ENCODE data around the gene NAA50.

The NAA50 gene

DNA sequence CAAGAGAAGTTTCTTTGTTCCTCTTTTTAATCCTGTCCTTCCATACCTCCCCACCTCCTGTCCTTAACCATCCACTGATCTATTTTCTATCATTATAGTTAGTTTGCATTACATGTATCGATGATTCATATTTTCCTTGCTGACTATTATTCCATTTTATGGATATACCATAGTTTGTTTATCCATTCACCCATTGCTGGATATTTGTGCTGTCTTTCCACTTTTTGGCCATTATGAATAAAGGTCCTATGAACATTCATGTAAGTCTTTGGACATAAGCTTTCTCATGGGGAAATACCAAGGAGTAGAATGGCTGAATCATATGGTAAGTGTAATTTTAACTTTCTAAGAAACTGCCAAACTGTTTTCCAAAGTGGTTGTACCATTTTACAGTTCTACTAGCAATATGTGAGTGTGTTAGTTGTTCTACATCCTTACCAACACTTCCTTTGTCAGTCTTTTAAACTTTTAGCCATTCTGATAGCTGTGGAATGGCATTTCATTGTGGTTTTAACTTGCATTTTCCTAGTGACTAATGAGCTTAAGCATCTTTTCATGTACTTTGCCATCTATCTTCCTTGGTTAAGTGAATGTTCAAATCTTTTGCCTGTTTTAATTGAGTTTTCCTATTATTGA, 12.5 kb upstream of the NAA50 start:
- H3K4me1 ChIP-seq (ENCODE audit: insufficient read depth, low read length): no peaks in the 10 kb centered on the region; the same call in 1 of the 2 replicates
- no peak overlapping the region for H3K4me3 ChIP-seq (ENCODE audit: low read length)
- no peaks in the 10 kb centered on the region for H3K36me3 ChIP-seq (ENCODE audit: insufficient read depth, low read depth, low read length)
- H3K9me3 ChIP-seq (ENCODE audit: insufficient read depth, low read depth, low read length): no peaks in the 10 kb centered on the region; the same call in 1 of the 2 replicates
- H3K27me3 ChIP-seq (ENCODE audit: insufficient read depth, low read length): no peaks in the 10 kb centered on the region
- H3K27ac ChIP-seq (ENCODE audit: low read length): no peak overlapping the region
- H3K9ac ChIP-seq (ENCODE audit: low read depth, low read length): no peak overlapping the region

- H3K27me3 ChIP-seq (ENCODE audit: insufficient read depth, low read length): no peaks in the 10 kb centered on the region
- H3K9me3 ChIP-seq (ENCODE audit: insufficient read depth, low read depth, low read length): no peaks in the 10 kb centered on the region; the same call in 1 of the 2 replicates
- H3K9ac ChIP-seq (ENCODE audit: low read depth, low read length): no peak overlapping the region
- H3K27ac ChIP-seq (ENCODE audit: low read length): no peak overlapping the region
- peaks cover 9% of the 10 kb centered on the region for H3K4me1 ChIP-seq (ENCODE audit: insufficient read depth, low read length)
- no peak overlapping the region for H3K4me3 ChIP-seq (ENCODE audit: low read length)
- H3K36me3 ChIP-seq (ENCODE audit: insufficient read depth, low read depth, low read length): no peaks in the 10 kb centered on the region
Observed at GRCh38 chr3:113754494-113755159, 8.6 kb upstream of the NAA50 start.

DNA sequence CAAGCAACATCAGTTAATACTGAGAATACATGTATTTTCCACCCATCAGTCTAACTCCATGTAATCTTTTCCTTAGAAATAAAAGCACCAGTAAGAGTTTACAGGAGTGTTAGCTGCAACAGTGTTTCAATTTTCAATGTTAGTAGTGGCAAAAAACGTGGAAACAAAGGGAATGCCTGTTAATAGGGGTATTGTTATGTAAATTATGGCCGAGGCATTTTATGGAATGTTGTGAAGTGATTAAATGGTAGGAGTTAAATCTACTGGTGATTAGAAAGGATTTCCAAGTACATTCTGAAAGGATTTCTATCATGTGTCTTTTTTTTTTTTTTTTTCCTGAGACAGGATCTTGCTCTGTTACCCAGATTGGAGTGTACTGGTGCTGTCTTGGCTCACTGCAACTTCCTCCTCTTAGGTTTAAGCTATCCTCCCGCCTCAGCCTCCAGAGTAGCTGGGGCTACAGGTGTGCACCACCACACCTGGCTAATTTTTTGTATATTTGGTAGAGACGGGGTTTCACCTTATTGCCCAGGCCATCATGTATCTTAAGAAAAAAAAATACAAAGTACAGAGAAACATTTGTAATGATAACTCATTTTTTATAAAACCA, 7.4 kb upstream of the NAA50 start:
- Histone ChIP-seq H3K9me3 (ENCODE audit: insufficient read depth, low read depth, low read length) (no peaks in the 10 kb centered on the region; the same call in 1 of the 2 replicates), H3K36me3 (ENCODE audit: insufficient read depth, low read depth, low read length) (no peaks in the 10 kb centered on the region), H3K27ac (ENCODE audit: low read length) (peak overlapping the region; percentile 75), H3K9ac (ENCODE audit: low read depth, low read length) (peak overlapping the region; percentile 61; the same call in 1 of the 2 replicates), H3K4me3 (ENCODE audit: low read length) (peak overlapping the region; percentile 48), H3K27me3 (ENCODE audit: insufficient read depth, low read length) (no peaks in the 10 kb centered on the region), H3K4me1 (ENCODE audit: insufficient read depth, low read length) (peaks cover 9% of the 10 kb centered on the region)

DNA sequence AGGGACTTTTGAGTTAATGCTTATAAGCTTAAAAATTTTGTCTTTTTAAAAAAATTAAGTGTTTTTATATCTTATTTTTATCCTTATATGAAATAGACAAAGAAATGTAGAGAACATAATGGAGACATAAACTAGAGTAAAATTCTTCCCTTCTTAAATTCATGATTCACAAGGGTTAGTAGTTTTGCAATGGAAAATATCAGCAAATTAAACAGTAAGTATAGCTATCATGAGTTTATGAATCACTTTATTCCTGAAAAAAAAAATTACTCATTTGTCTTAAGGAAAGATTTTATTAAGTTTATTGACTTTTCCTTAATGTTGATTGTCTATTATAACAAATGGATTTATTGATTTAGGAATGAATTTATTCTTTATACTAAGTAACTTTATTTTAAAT, 5.1 kb upstream of the NAA50 start:
- Histone ChIP-seq H3K4me1 (ENCODE audit: insufficient read depth, low read length) (peaks cover 12% of the 10 kb centered on the region), H3K27me3 (ENCODE audit: insufficient read depth, low read length) (no peaks in the 10 kb centered on the region)

DNA sequence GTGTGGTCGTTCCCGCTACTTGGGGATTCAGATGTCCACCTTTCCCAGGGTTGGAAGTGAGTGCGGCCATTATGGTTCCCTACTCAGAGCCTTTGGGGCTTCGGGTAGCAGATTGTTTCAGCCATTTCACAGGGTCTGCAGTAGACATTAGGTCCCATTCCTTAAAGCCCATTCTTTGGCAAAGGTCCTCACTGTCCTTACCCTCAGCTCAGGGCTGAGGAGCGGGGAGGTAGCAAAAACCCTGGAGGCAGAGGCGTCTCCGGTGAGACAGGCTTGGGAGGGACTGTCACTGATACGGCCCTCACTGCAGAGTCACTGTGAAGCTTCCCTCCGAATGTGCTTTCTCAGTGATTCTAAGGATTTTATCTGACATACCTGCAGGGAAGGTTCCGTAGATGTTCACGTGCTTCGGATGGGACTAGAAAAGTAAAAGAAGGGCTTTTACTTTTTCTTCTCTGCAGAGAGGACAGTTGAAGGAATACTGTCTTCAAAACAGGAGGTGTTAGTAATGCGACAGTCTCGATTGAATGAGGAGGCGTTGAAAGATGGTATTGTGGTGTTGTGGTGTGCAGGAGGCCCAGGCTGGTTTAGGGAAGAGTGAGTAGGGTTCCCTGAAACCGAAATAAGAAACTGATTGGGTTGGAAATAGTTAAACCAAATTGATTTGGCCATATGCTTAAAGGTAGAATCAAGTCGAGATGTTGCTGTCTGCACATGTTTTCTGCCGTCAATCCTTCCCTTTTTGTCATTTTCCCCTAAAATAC, 1.4 kb upstream of the NAA50 start:
- Histone ChIP-seq H3K9me3 (ENCODE audit: insufficient read depth, low read depth, low read length) (no peaks in the 10 kb centered on the region), H3K27ac (ENCODE audit: low read length) (peak overlapping the region; percentile 26), H3K4me3 (ENCODE audit: low read length) (peak overlapping the region; percentile 88), H3K9ac (ENCODE audit: low read depth, low read length) (peak overlapping the region; percentile 85), H3K4me1 (ENCODE audit: insufficient read depth, low read length) (peaks cover 7% of the 10 kb centered on the region; the same call in 1 of the 2 replicates), H3K27me3 (ENCODE audit: insufficient read depth, low read length) (no peaks in the 10 kb centered on the region), H3K36me3 (ENCODE audit: insufficient read depth, low read depth, low read length) (no peaks in the 10 kb centered on the region)

More for the DNA sequence above, 5.1 kb upstream of the NAA50 start:
- H3K9ac ChIP-seq (ENCODE audit: low read depth, low read length): no peak overlapping the region
- H3K9me3 ChIP-seq (ENCODE audit: insufficient read depth, low read depth, low read length): no peaks in the 10 kb centered on the region
- H3K36me3 ChIP-seq (ENCODE audit: insufficient read depth, low read depth, low read length): no peaks in the 10 kb centered on the region
- no peak overlapping the region for H3K27ac ChIP-seq (ENCODE audit: low read length)
- H3K4me3 ChIP-seq (ENCODE audit: low read length): no peak overlapping the region

DNA sequence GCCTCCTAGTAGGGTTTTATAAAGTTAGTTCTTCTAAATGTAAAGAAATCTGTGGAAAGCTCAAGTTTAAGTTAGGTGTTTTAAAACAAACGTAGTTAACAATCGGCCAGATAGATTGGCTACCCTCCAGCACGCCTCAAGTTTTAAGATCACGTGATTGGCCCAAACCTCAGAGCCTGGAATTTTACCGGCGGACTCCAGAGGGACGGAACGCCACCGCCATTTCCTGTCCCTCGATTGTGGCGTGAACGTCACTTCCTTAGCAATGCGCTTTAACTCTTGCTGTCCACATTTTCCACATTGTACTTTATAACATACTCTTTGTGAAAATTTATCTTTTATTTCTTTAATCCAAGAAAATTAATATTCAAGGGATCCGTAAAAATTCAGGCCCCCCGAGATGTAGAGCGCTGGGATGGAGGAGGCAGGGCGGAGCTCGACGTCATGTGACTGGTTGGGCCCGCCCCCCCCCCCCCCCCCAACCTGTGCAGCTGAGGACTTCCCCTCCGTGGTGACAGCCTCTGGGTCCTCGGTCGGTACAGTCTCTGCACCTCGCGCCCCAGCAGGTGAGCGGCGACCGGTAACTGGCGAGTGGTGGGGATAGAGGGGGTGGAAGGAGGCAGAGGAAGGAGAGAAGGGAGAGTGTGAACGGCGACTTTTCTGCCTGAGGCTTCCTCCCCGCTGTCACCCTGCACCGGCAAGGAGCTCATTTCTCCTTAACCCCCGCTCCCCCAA, 666 bp upstream of the NAA50 start, which contains the start of gene ATP6V1A:
Gene ATP6V1A, plus strand, starts transcription at position 488 of the 735 bp plus-strand sequence. CDS start 31,719 bp downstream, outside the sequence.
- Histone ChIP-seq H3K9ac (ENCODE audit: low read depth, low read length) (peak within 1 kb of the TSS; percentile 99), H3K9me3 (ENCODE audit: insufficient read depth, low read depth, low read length) (no peaks in the 10 kb centered on the region), H3K27ac (ENCODE audit: low read length) (peak within 1 kb of the TSS; percentile 100), H3K36me3 (ENCODE audit: insufficient read depth, low read depth, low read length) (no peaks in the 10 kb centered on the region), H3K4me1 (ENCODE audit: insufficient read depth, low read length) (peaks cover 7% of the 10 kb centered on the region; the same call in 1 of the 2 replicates), H3K27me3 (ENCODE audit: insufficient read depth, low read length) (no peaks in the 10 kb centered on the region), H3K4me3 (ENCODE audit: low read length) (peak within 1 kb of the TSS; percentile 88)

DNA sequence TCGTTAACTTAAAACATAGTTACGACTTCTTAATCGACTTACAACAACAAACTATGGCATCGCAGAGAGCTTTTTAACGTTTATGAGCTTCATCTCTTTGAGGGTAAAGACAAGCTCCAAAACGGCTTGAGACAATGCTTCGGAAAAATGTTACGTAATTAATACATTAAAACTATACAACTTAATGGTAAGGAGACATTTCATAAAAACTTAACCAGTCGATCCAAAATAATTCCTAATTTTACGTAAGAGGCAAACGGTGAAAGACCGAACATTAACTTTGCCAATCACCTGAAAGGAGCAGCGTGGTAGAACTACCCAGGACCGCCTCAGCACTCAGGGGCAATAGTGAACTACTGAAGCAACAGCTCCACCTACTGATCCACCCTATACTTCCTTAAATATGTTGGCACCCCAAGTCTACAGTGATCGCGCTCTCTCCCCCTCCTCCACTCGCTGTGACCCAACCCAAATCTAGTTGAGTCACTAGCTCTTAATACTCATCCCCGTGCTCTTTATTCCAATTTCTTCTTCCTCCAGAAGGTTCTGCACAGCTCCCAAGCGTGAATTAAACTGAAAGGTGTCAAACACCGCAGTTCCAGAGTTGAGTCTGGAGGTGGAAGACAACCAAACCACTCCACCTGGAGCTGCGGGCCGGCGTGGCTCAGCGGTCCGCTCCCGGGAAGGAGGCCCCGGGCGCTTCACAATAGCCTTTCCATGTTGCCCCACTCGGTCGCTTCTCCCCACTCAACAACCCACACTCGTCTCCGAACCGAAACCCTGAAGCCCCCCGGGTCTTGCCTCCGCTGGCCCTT, 901 bp downstream of the NAA50 start:
- H3K9ac ChIP-seq (ENCODE audit: low read depth, low read length): peak overlapping the region; percentile 99
- no peaks in the 10 kb centered on the region for H3K9me3 ChIP-seq (ENCODE audit: insufficient read depth, low read depth, low read length)
- H3K27me3 ChIP-seq (ENCODE audit: insufficient read depth, low read length): no peaks in the 10 kb centered on the region
- peak overlapping the region; percentile 58 for H3K27ac ChIP-seq (ENCODE audit: low read length)
- peak overlapping the region; percentile 88 for H3K4me3 ChIP-seq (ENCODE audit: low read length)
- peaks cover 14% of the 10 kb centered on the region; the same call in 1 of the 2 replicates for H3K4me1 ChIP-seq (ENCODE audit: insufficient read depth, low read length)
- H3K36me3 ChIP-seq (ENCODE audit: insufficient read depth, low read depth, low read length): 0 out of 2 replicates have a peak, but pooled peaks cover 8% of the 10 kb centered on the region

- 0 out of 2 replicates have a peak, but pooled peaks cover 8% of the 10 kb centered on the region for H3K36me3 ChIP-seq (ENCODE audit: insufficient read depth, low read depth, low read length)
- H3K9me3 ChIP-seq (ENCODE audit: insufficient read depth, low read depth, low read length): no peaks in the 10 kb centered on the region
- H3K9ac ChIP-seq (ENCODE audit: low read depth, low read length): no peak overlapping the region
- no peak overlapping the region for H3K27ac ChIP-seq (ENCODE audit: low read length)
- peak overlapping the region; percentile 88 for H3K4me3 ChIP-seq (ENCODE audit: low read length)
- H3K4me1 ChIP-seq (ENCODE audit: insufficient read depth, low read length): peaks cover 16% of the 10 kb centered on the region; the same call in 1 of the 2 replicates
- H3K27me3 ChIP-seq (ENCODE audit: insufficient read depth, low read length): no peaks in the 10 kb centered on the region
Observed at GRCh38 chr3:113743006-113743630, 2.9 kb downstream of the NAA50 start.

DNA sequence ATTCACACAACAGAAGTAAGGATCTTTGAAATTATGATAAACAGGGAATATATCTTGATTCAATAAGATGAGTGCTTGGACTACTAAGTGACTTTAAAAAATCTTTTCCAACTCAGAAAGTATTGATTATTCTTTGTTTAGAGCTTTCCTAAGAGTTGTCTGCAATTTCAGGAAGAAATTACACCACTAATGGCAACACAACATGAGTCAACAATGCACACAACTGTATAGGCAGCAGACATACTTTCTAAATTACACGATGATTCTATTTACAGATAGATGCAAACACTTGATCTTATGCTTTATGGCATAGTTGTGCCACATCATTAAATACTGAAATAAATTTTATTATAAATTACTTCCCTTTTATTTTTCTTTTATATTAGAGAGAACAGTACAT, 4.4 kb downstream of the NAA50 start:
- Histone ChIP-seq H3K4me1 (ENCODE audit: insufficient read depth, low read length) (peaks cover 22% of the 10 kb centered on the region; the same call in 1 of the 2 replicates), H3K27ac (ENCODE audit: low read length) (no peak overlapping the region), H3K9me3 (ENCODE audit: insufficient read depth, low read depth, low read length) (no peaks in the 10 kb centered on the region), H3K27me3 (ENCODE audit: insufficient read depth, low read length) (no peaks in the 10 kb centered on the region), H3K9ac (ENCODE audit: low read depth, low read length) (no peak overlapping the region), H3K36me3 (ENCODE audit: insufficient read depth, low read depth, low read length) (0 out of 2 replicates have a peak, but pooled peaks cover 8% of the 10 kb centered on the region), H3K4me3 (ENCODE audit: low read length) (no peak overlapping the region)

DNA sequence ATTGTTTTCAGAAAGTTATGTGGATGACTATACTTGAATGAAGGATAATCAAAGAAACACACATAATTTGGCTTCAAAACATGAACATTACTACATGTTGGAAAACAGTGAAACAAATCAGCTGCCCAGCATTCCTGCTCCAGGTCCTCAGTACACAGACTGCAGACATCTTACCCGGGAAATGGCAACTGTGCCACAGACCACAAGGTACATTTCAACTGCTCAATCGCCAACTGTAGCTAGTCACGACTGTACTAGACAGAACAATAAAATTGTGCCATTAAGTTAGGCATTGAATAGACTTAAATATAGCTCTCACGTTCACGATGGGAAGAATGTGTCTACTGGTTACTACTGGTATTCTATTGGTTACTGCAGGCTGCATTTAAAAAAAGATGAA, 5.0 kb downstream of the NAA50 start:
- no peaks in the 10 kb centered on the region for H3K27me3 ChIP-seq (ENCODE audit: insufficient read depth, low read length)
- peaks cover 25% of the 10 kb centered on the region; the same call in 1 of the 2 replicates for H3K4me1 ChIP-seq (ENCODE audit: insufficient read depth, low read length)
- H3K36me3 ChIP-seq (ENCODE audit: insufficient read depth, low read depth, low read length): 0 out of 2 replicates have a peak, but pooled peaks cover 8% of the 10 kb centered on the region

More for the DNA sequence above, 5.0 kb downstream of the NAA50 start:
- Histone ChIP-seq H3K9me3 (ENCODE audit: insufficient read depth, low read depth, low read length) (no peaks in the 10 kb centered on the region), H3K9ac (ENCODE audit: low read depth, low read length) (no peak overlapping the region), H3K27ac (ENCODE audit: low read length) (no peak overlapping the region), H3K4me3 (ENCODE audit: low read length) (no peak overlapping the region)

Measured in iPS-20b (cell line).